NB4 (cell line): ENCODE data around the gene GRID2.

Source experiments
- CTCF ChIP-seq: IDR thresholded peaks from one replicate; pipeline ENCODE4 v1.5.1; 2012; ENCODE audit warnings: low read depth, low read length
- MAX ChIP-seq: IDR thresholded peaks from 2 replicates; pipeline ENCODE4 v1.6.1; 2011; ENCODE audit warnings: low read depth, low read length
- MYC ChIP-seq: IDR thresholded peaks from 2 replicates; pipeline ENCODE4 v1.6.1; 2011; ENCODE audit warnings: low read depth, low read length
- POLR2A ChIP-seq: IDR thresholded peaks from 2 replicates; pipeline ENCODE4 v1.6.1; 2011; ENCODE audit warnings: mild to moderate bottlenecking; ENCODE audit not compliant: insufficient read length; ENCODE audit errors: extremely low read depth

GRCh38 chr4:93359586-93359985 lies 1055.8 kb downstream of the GRID2 start:
- TF ChIP-seq CTCF (no peak), POLR2A (no peak), MYC (no peak), MAX (no peak)
